ENCODE data around the gene DGKE. TPM values are rescaled to one million over a fixed set of nuclear protein-coding genes. Genes with fewer than 3 reads are reported as not detected.

DGKE gene
- 0.17 TPM for polyA plus RNA-seq (2012; ENCODE audit: insufficient read depth, insufficient read length, low read depth)

- peak within 1 kb of the TSS; percentile 44 for H3K4me3 ChIP-seq (ENCODE audit: low read depth, low read length)
- no peaks in the 10 kb centered on the region for H3K36me3 ChIP-seq
- DNase-seq, result peak; percentile 95
- peaks cover 94% of the 10 kb centered on the region for H3K27me3 ChIP-seq
- peaks cover 7% of the 10 kb centered on the region for H3K9me3 ChIP-seq
- TF ChIP-seq, protein P1, sequence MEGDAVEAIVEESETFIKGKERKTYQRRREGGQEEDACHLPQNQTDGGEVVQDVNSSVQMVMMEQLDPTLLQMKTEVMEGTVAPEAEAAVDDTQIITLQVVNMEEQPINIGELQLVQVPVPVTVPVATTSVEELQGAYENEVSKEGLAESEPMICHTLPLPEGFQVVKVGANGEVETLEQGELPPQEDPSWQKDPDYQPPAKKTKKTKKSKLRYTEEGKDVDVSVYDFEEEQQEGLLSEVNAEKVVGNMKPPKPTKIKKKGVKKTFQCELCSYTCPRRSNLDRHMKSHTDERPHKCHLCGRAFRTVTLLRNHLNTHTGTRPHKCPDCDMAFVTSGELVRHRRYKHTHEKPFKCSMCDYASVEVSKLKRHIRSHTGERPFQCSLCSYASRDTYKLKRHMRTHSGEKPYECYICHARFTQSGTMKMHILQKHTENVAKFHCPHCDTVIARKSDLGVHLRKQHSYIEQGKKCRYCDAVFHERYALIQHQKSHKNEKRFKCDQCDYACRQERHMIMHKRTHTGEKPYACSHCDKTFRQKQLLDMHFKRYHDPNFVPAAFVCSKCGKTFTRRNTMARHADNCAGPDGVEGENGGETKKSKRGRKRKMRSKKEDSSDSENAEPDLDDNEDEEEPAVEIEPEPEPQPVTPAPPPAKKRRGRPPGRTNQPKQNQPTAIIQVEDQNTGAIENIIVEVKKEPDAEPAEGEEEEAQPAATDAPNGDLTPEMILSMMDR (IDR thresholded peaks at IDR 0.05; ENCODE audit: low read depth, low read length), result no peak
- no peaks in the 10 kb centered on the region; the same call in 1 of the 2 replicates for H3K4me1 ChIP-seq
Measured at GRCh38 chr17:56833809-56834379, at the start of gene DGKE, which contains the start of gene C17orf67. TSS of gene DGKE (plus strand) at chr17:56834151. CDS start at chr17:56834796, 645 bp downstream. TSS of gene C17orf67 (minus strand) at chr17:56833920. CDS start at chr17:56815810, 18,110 bp downstream.

DNA sequence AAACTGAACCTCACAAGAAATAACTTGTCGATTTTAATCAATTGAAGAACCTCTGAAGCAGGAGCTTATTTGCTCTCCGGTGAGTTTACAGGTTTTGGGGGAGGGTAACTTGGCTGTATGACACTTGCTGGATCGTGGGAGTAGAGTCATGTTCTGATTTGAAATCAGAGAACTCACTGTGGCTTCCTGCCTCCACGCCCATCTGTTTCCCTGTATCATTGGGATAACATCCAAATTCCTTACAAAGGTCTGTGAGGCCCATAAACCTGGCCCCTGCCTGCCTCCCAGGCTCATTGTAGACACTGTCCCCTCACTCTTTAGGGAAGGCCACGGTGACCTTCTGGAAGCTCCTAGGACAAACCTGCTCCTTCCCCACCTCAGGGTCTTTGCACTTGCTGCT lies 48.5 kb upstream of the DGKE start:
- Histone ChIP-seq H3K4me1 (no peaks in the 10 kb centered on the region), H3K36me3 (no peaks in the 10 kb centered on the region), H3K27me3 (peaks cover 17% of the 10 kb centered on the region), H3K9me3 (no peaks in the 10 kb centered on the region), H3K4me3 (ENCODE audit: low read depth, low read length) (no peak overlapping the region)
- no peak for DNase-seq
- TF ChIP-seq, protein P1 (IDR thresholded peaks at IDR 0.05; ENCODE audit: low read depth, low read length), result no peak

GRCh38 chr17:56785997-56786680 lies 47.8 kb upstream of the DGKE start:
- H3K36me3 ChIP-seq, result no peaks in the 10 kb centered on the region
- H3K4me3 ChIP-seq (ENCODE audit: low read depth, low read length), result no peak overlapping the region
- TF ChIP-seq, protein P1 (IDR thresholded peaks at IDR 0.05; ENCODE audit: low read depth, low read length), result no peak
- DNase-seq, result no peak
- no peaks in the 10 kb centered on the region for H3K4me1 ChIP-seq
- no peaks in the 10 kb centered on the region for H3K9me3 ChIP-seq
- peaks cover 15% of the 10 kb centered on the region for H3K27me3 ChIP-seq

DNA sequence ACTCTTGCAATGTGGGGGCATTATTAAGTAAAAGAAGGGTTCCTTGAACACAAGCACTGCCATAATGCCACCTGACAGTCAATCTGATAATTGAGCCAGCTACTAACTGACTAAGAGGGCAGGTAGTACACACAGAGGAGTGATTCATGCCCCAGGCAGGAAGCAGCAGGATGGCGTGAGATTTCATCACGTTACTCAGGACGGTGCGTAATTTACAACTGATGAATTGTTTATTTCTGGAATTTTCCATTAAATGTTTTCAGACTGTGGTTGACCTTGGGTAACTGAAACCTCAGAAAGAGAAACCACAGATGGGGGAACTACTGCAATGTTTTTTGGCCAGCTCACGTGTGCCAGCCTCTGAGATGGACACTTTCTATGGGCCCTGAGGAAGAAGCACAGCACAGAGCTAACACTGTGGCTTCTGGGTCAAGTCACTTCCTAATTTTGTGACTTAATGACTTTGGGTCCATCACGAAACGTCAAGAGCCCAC lies 46.9 kb upstream of the DGKE start:
- no peak for DNase-seq
- Histone ChIP-seq H3K9me3 (no peaks in the 10 kb centered on the region), H3K27me3 (peaks cover 9% of the 10 kb centered on the region), H3K4me1 (no peaks in the 10 kb centered on the region), H3K4me3 (ENCODE audit: low read depth, low read length) (no peak overlapping the region), H3K36me3 (no peaks in the 10 kb centered on the region)
- TF ChIP-seq, protein P1 (IDR thresholded peaks at IDR 0.05; ENCODE audit: low read depth, low read length), result no peak

DNA sequence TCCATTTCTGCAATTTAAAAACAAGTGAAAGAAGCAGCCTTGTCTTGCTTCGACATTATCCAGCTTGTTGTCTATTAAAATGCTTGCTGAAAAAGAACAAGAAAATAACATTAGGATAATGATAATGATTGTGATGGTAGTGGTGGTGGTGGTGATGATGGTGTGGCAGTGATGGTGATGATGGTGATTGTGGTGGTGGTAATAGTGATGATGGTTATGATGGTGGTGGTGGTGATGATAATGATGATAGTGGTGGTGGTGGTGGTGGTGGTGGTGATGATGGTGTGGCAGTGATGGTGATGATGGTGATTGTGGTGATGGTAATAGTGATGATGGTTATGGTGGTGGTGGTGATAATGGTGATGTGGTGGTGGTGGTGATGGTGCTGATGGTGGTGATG lies 41.7 kb upstream of the DGKE start:
- Histone ChIP-seq H3K27me3 (no peaks in the 10 kb centered on the region), H3K4me1 (no peaks in the 10 kb centered on the region), H3K9me3 (no peaks in the 10 kb centered on the region), H3K36me3 (no peaks in the 10 kb centered on the region), H3K4me3 (ENCODE audit: low read depth, low read length) (no peak overlapping the region)
- TF ChIP-seq, protein P1 (IDR thresholded peaks at IDR 0.05; ENCODE audit: low read depth, low read length), result no peak
- no peak for DNase-seq

DNA sequence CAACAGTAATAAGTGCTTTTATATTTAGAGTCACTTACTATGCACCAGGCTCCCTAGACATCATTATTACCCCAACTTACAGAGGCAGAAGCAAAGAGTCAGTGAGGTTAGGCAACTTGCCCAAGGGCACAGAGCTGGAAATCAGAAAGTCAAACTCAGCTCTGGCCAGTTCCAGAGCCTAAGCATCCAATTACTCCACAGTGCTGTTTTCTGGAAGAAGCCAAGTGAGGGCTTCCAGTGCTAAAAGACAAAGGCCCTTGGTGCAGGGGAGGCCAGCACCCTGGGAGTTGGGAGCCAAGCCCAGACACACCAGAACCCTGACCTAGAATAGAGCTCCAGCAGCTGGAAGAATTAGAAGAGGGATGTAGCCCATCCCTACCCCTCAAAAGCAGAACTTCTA lies 40.4 kb upstream of the DGKE start:
- no peak for DNase-seq
- H3K4me3 ChIP-seq (ENCODE audit: low read depth, low read length), result no peak overlapping the region
- no peaks in the 10 kb centered on the region for H3K27me3 ChIP-seq
- no peaks in the 10 kb centered on the region for H3K36me3 ChIP-seq
- H3K4me1 ChIP-seq, result no peaks in the 10 kb centered on the region
- TF ChIP-seq, protein P1 (IDR thresholded peaks at IDR 0.05; ENCODE audit: low read depth, low read length), result no peak
- no peaks in the 10 kb centered on the region for H3K9me3 ChIP-seq

All from BE2C (cell line).